SH-SY5Y (cell line): ENCODE measurements around the gene MTR.

ENCODE experiments used
- GATA2 ChIP-seq: IDR thresholded peaks from 2 replicates; pipeline ENCODE4 v1.6.1; 2011; ENCODE audit warnings: mild to moderate bottlenecking, low read depth, low read length
- GATA3 ChIP-seq: IDR thresholded peaks from 2 replicates; pipeline ENCODE4 v1.6.1; 2011; ENCODE audit warnings: low read depth, mild to moderate bottlenecking, low read length, moderate library complexity

DNA sequence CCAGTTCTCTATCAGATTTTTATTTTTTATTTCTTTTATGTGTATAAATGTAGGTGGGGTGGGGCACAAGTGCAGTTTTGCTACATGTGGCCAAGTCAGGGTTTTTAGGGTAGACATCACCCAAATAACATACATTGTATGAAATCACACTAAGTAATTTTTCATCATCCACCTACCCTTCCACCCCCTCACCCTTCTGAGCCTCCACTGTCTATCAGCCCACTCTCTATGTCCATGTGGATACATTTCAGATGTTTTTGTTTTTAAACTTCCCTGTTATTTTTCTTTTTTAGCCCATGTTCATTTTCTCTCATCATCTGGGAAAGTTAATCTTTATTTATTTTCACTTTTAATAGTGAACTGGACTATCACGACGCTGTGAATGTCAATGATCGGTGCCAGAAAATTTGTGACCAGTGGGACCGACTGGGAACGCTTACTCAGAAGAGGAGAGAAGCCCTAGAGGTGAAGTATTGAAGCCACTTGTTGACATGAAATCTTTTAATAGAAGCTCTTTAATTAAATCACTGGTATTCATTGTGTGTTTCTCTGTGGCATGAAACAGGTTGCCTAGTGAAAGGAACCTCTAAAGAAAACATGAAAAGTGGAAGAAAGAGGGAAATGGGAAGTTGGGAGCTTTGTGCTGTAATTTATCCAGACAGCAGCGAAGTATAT is 47.6 kb upstream of the MTR start:
- TF ChIP-seq GATA3 (no peak), GATA2 (no peak)
